IMR-90 (cell line): ENCODE results near the gene NOTCH3. TPM values are rescaled to one million over a fixed set of nuclear protein-coding genes. Genes with fewer than 3 reads are reported as not detected.

Experiments
- ATAC-seq: fragments of 200-7000 bp; cut with Tn5 transposase; 2 replicates; pipeline ENCODE4 v1.9.1; 2020; ENCODE audit warnings: low read depth, mild to moderate bottlenecking, moderate library complexity
- BruUV-seq: library from RNA; stranded (reverse); fragments of 400-500 nt; replicated peaks from 2 replicates; lab custom pipeline; 2021; lab: Mats Ljungman, UMichigan
- CTCF ChIA-PET: fragments of 300-600 bp; formaldehyde crosslinking; extraction: SDS; loops from one replicate; lab custom pipeline; 2021; ENCODE audit warnings: antibody characterized with exemption; lab: Yijun Ruan, JAX
- POLR2A ChIA-PET: fragments of 300-600 bp; sonication (Branson Sonifier 250); formaldehyde crosslinking; loops from one replicate; lab custom pipeline; 2022; ENCODE audit warnings: antibody characterized with exemption; ENCODE audit not compliant: unreplicated experiment; lab: Charles Lee
- DNase-seq: peaks from one replicate; pipeline ENCODE4 v3.0.0; 2013
- H2AFZ ChIP-seq: replicated peaks from 2 replicates; pipeline ENCODE3; 2013; ENCODE audit warnings: low read length, mild to moderate bottlenecking; ENCODE audit not compliant: poor library complexity
- H2AK5ac ChIP-seq: 2 replicates; pipeline ENCODE4 v1.6.1; 2013; ENCODE audit warnings: low read depth, low read length, inconsistent platforms
- H2AK9ac ChIP-seq: replicated peaks from 2 replicates; pipeline ENCODE3; 2013; ENCODE audit warnings: mild to moderate bottlenecking, low read depth, low read length, moderate library complexity; ENCODE audit not compliant: poor library complexity
- H2BK120ac ChIP-seq: 2 replicates; pipeline ENCODE4 v1.6.1; 2013; ENCODE audit warnings: low read depth, low read length, inconsistent platforms
- H2BK15ac ChIP-seq: 3 replicates; pipeline ENCODE4 v1.6.1; 2013; ENCODE audit warnings: low read depth, low read length, inconsistent platforms
- H2BK20ac ChIP-seq: 2 replicates; pipeline ENCODE4 v1.6.1; 2013; ENCODE audit warnings: low read depth, mild to moderate bottlenecking, inconsistent platforms, low read length, moderate library complexity
- H2BK5ac ChIP-seq: 2 replicates; pipeline ENCODE4 v1.6.1; 2013; ENCODE audit warnings: mild to moderate bottlenecking, low read depth, low read length, inconsistent platforms; ENCODE audit not compliant: poor library complexity, severe bottlenecking
- H3K14ac ChIP-seq: replicated peaks from 2 replicates; pipeline ENCODE4 v1.6.1; 2013; ENCODE audit warnings: low read depth, low read length, inconsistent platforms
- H3K18ac ChIP-seq: 2 replicates; pipeline ENCODE4 v1.6.1; 2013; ENCODE audit warnings: low read depth, low read length, control low read depth
- H3K23ac ChIP-seq: 2 replicates; pipeline ENCODE4 v1.6.1; 2013; ENCODE audit warnings: low read depth, low read length, inconsistent platforms
- H3K27ac ChIP-seq: 2 replicates; pipeline ENCODE4 v1.5.1; 2013; ENCODE audit warnings: mild to moderate bottlenecking, control low read depth, low read length; ENCODE audit not compliant: insufficient read depth
- H3K27me3 ChIP-seq: 2 replicates; pipeline ENCODE4 v1.6.1; 2013; ENCODE audit warnings: low read length; ENCODE audit not compliant: control insufficient read depth, insufficient read depth
- H3K36me3 ChIP-seq: 2 replicates; pipeline ENCODE4 v1.6.1; 2013; ENCODE audit warnings: low read length, mixed read lengths; ENCODE audit not compliant: control insufficient read depth, insufficient read depth
- H3K4ac ChIP-seq: 2 replicates; pipeline ENCODE4 v1.6.1; 2013; ENCODE audit warnings: low read depth, low read length, inconsistent platforms
- H3K4me1 ChIP-seq: 2 replicates; pipeline ENCODE4 v1.6.1; 2013; ENCODE audit warnings: low read length, mixed read lengths; ENCODE audit not compliant: control insufficient read depth, insufficient read depth
- H3K4me2 ChIP-seq: 2 replicates; pipeline ENCODE4 v1.6.1; 2013; ENCODE audit warnings: low read depth, mild to moderate bottlenecking, control low read depth, low read length, moderate library complexity
- H3K4me3 ChIP-seq: 2 replicates; pipeline ENCODE4 v1.5.1; 2013; ENCODE audit warnings: low read depth, mild to moderate bottlenecking, control low read depth, low read length, moderate library complexity; ENCODE audit not compliant: insufficient read depth
- H3K56ac ChIP-seq: 2 replicates; pipeline ENCODE4 v1.6.1; 2013; ENCODE audit warnings: low read length, inconsistent platforms; ENCODE audit not compliant: insufficient read depth; ENCODE audit errors: extremely low read depth
- H3K79me1 ChIP-seq, 2 experiments: 2 replicates each; pipeline ENCODE4 v1.6.1; 2013; ENCODE audit warnings: low read length in 2 of 2, inconsistent platforms in 1 of 2, low read depth in 1 of 2
- H3K9ac ChIP-seq: 2 replicates; pipeline ENCODE4 v1.6.1; 2013; ENCODE audit warnings: low read depth, low read length, control low read depth
- H3K9me1 ChIP-seq: 2 replicates; pipeline ENCODE4 v1.6.1; 2013; ENCODE audit warnings: low read length, inconsistent platforms; ENCODE audit not compliant: insufficient read depth
- H3K9me3 ChIP-seq: 2 replicates; pipeline ENCODE4 v1.6.1; 2013; ENCODE audit warnings: low read length; ENCODE audit not compliant: control insufficient read depth, insufficient read depth
- H4K20me1 ChIP-seq: 2 replicates; pipeline ENCODE4 v1.6.1; 2013; ENCODE audit warnings: low read length, inconsistent platforms; ENCODE audit not compliant: insufficient read depth
- H4K5ac ChIP-seq: 2 replicates; pipeline ENCODE4 v1.6.1; 2013; ENCODE audit warnings: mild to moderate bottlenecking, low read depth, low read length, control low read depth
- H4K8ac ChIP-seq, 2 experiments: 2 replicates each; pipeline ENCODE4 v1.6.1; 2013; ENCODE audit warnings: low read depth in 2 of 2, low read length in 2 of 2, control low read depth in 1 of 2, inconsistent platforms in 1 of 2
- H4K91ac ChIP-seq: 2 replicates; pipeline ENCODE4 v1.6.1; 2013; ENCODE audit warnings: low read depth, low read length, inconsistent platforms; ENCODE audit not compliant: insufficient read depth
- BHLHE40 ChIP-seq: fragments of 150-350 bp; IDR thresholded peaks from 2 replicates; pipeline ENCODE4 v1.6.1; 2016; ENCODE audit warnings: mild to moderate bottlenecking, low read depth, low read length
- CEBPB ChIP-seq: IDR thresholded peaks from 2 replicates; pipeline ENCODE4 v1.6.1; 2012; ENCODE audit warnings: low read depth, low read length, improper control_type of control experiment
- CHD1 ChIP-seq: IDR thresholded peaks from 2 replicates; pipeline ENCODE4 v1.6.1; 2012; ENCODE audit warnings: low read depth, low read length, improper control_type of control experiment
- ELK1 ChIP-seq: fragments of 150-350 bp; IDR thresholded peaks from 2 replicates; pipeline ENCODE4 v1.6.1; 2016; ENCODE audit warnings: low read depth, mild to moderate bottlenecking, low read length, moderate library complexity, borderline replicate concordance
- FOS ChIP-seq: fragments of 150-350 bp; IDR thresholded peaks from 2 replicates; pipeline ENCODE4 v1.6.1; 2016; ENCODE audit warnings: low read depth, low read length
- RAD21 ChIP-seq: IDR thresholded peaks from 2 replicates; pipeline ENCODE4 v1.6.1; 2012; ENCODE audit warnings: low read length, improper control_type of control experiment
- USF2 ChIP-seq: fragments of 150-350 bp; IDR thresholded peaks from 2 replicates; pipeline ENCODE4 v1.6.1; 2017; ENCODE audit warnings: mild to moderate bottlenecking, antibody characterized with exemption, low read length, low read depth
- WGBS, 2 experiments: methylation state at CpG; one replicate each; pipeline versions ENCODE4 v1.1.5 to v1.1.7; 2013; ENCODE audit warnings: missing lambda C conversion rate in 2 of 2; ENCODE audit not compliant: insufficient read length in 1 of 2; ENCODE audit errors: extremely low coverage in 2 of 2; 5-methylcytosine and 5-hydroxymethylcytosine counted together
- dilution Hi-C: fragments of 300-500 bp; cut with HindIII; formaldehyde crosslinking; loops from one replicate; pipeline ENCODE4 v1.14.3; 2018; ENCODE audit warnings: low sequenced_read_pairs; ENCODE audit not compliant: unreplicated experiment
- in situ Hi-C: fragments of 300-500 bp; cut with MboI; formaldehyde crosslinking; loops from 3 replicates; pipeline ENCODE4 v1.14.3; 2019; ENCODE audit warnings: low sequenced_read_pairs, inconsistent platforms, mixed read lengths
- intact Hi-C: fragments of 100-400 bp; cut with micrococcal nuclease; formaldehyde crosslinking; loops from 2 replicates; pipeline ENCODE4 v1.10.0; 2022
- polyA plus RNA-seq, 3 experiments: library from polyadenylated mRNA; depleted of rRNA; stranded (reverse); fragments of >200 nt; gene quantifications; 2 replicates each; pipeline ENCODE4 v1.2.3, GENCODE V29; 2012; ENCODE audit warnings: low replicate concordance in 1 of 3
- total RNA-seq: library from RNA; depleted of rRNA; stranded (reverse); fragments of >200 nt; gene quantifications from 2 replicates; pipeline ENCODE4 v1.2.3, GENCODE V29; 2012

Gene NOTCH3
- total and polyA plus RNA-seq, 2 of the 4 experiments (the other 2 are of a cell fraction) = 5.9 to 25.1 TPM

- H3K4ac ChIP-seq = peak overlapping the region; percentile 15; the same call in 1 of the 2 replicates
- no peaks in the 10 kb centered on the region for H4K20me1 ChIP-seq
- no peaks in the 10 kb centered on the region for H3K27me3 ChIP-seq
- H2AK5ac ChIP-seq = no peak overlapping the region; the same call in 1 of the 2 replicates
- DNase-seq (no peak), ATAC-seq (no peak)
- 0 out of 2 replicates have a peak overlapping the region, but pooled peaks have one; percentile 12 for H4K91ac ChIP-seq
- H2BK5ac ChIP-seq = no peak overlapping the region
- in situ Hi-C loops (no loop called here), dilution Hi-C loops (no loop called here), intact Hi-C loops (no loop called here)
- H3K14ac ChIP-seq = no peak overlapping the region
- no peak overlapping the region for H2AFZ ChIP-seq
- no peaks in the 10 kb centered on the region for H3K79me1 ChIP-seq
- H3K23ac ChIP-seq = no peak overlapping the region
- no peak overlapping the region for H2BK20ac ChIP-seq
- H3K27ac ChIP-seq = no peak overlapping the region
- no peak for TF ChIP-seq RAD21
- TF ChIP-seq FOS = no peak
- TF ChIP-seq CEBPB = no peak
- TF ChIP-seq CHD1 = no peak
- no peak for TF ChIP-seq USF2
- TF ChIP-seq BHLHE40 = no peak
- no peak for TF ChIP-seq ELK1
- ChIA-PET CTCF (no interaction called here), POLR2A (no interaction called here)
- WGBS, 2 experiments = 97% methylated on average over 17 of the region's 25 CpGs; no CpG with 5 or more reads in 1 of the 2 experiments
- no peak overlapping the region for H3K56ac ChIP-seq
- H3K9me3 ChIP-seq = peaks cover 15% of the 10 kb centered on the region
- 0 out of 2 replicates have a peak, but pooled peaks cover 2% of the 10 kb centered on the region for H3K9me1 ChIP-seq
- H2BK15ac ChIP-seq = no peak overlapping the region
- H3K36me3 ChIP-seq = no peaks in the 10 kb centered on the region
- BruUV-seq = no TSS peak
- no peak overlapping the region for H3K4me2 ChIP-seq
- H3K4me3 ChIP-seq = no peak overlapping the region
- H2AK9ac ChIP-seq = no peak overlapping the region
- no peak overlapping the region for H4K5ac ChIP-seq
- H2BK120ac ChIP-seq = no peak overlapping the region
- no peak overlapping the region for H4K8ac ChIP-seq
- no peak overlapping the region for H3K18ac ChIP-seq
- peaks cover 9% of the 10 kb centered on the region for H3K4me1 ChIP-seq
- no peak overlapping the region for H3K9ac ChIP-seq
Measured at GRCh38 chr19:15141143-15141542, 59.7 kb downstream of the NOTCH3 start.
